WTC11 (cell line): Measurements from ENCODE around the gene FGF16.

ENCODE experiments used
- NR3C1 ChIP-seq: sonication (generic); formaldehyde crosslinking; conservative IDR thresholded peaks from 2 replicates; pipeline ENCODE4 v1.8.1; 2023; ENCODE audit warnings: low read depth, mild to moderate bottlenecking, missing genetic modification reagents
- TF ChIP-seq, protein P1 (sequence below): sonication (generic); formaldehyde crosslinking; IDR thresholded peaks from 2 replicates; pipeline ENCODE4 v1.8.0; 2022; ENCODE audit warnings: mild to moderate bottlenecking, missing genetic modification reagents

DNA sequence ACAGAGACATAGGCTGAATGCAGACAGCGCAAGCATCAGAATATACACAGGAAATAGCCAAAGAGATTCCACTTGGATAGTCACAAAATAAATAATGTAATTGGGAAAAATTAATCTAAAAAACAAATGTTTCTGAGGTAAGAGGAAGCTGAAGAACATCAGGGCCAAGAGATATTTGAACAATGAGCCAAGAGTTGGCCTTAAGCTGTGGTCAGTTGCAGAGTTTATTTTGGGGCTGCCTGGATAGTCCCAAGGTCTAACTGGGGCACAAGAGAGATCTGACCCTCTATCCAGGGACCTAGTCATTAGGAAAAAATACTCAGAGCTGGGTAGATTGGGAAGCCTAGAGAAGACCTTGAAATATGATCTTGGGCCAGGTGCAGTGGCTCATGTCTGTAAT lies 31.3 kb upstream of the FGF16 start:
- TF ChIP-seq NR3C1 (CRISPR knock-in tag) = no peak
- TF ChIP-seq, protein P1, sequence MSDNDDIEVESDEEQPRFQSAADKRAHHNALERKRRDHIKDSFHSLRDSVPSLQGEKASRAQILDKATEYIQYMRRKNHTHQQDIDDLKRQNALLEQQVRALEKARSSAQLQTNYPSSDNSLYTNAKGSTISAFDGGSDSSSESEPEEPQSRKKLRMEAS (CRISPR knock-in tag) = no peak
